Testis (tissue), 3 donors: ENCODE measurements around the gene PARVB. TPM values are rescaled to one million over a fixed set of nuclear protein-coding genes. Genes with fewer than 3 reads are reported as not detected.
A peak's percentile ranks its signal among the peaks of the same experiment; 100 is the strongest.

Experiments
- DNase-seq: peaks from one replicate; pipeline ENCODE4 v3.0.0-alpha.2; 2019
- H3K27ac ChIP-seq, 2 donors: fragments of 200-600 bp; sonication (generic); one replicate each; pipeline ENCODE4 v1.5.1; 2019
- H3K27me3 ChIP-seq: fragments of 200-600 bp; sonication (generic); one replicate; pipeline ENCODE4 v1.5.1; 2019
- H3K36me3 ChIP-seq: fragments of 200-600 bp; sonication (generic); one replicate; pipeline ENCODE4 v1.5.1; 2017; ENCODE audit warnings: low read depth; ENCODE audit errors: missing control alignments
- H3K4me1 ChIP-seq: fragments of 200-600 bp; sonication (generic); one replicate; pipeline ENCODE4 v1.5.1; 2019
- H3K4me3 ChIP-seq, 2 donors: fragments of 200-600 bp; sonication (generic); one replicate each; pipeline ENCODE4 v1.5.1; 2017 to 2019
- H3K9me3 ChIP-seq: fragments of 200-600 bp; sonication (generic); one replicate; pipeline ENCODE4 v1.5.1; 2017
- CTCF ChIP-seq, 3 experiments: fragments of 450-650 bp in 2 of 3; fragments of 200-600 bp in 1 of 3; sonication (generic) in 1 of 3; IDR thresholded peaks; one replicate each; pipeline ENCODE4 v1.5.1; 2016 to 2019; ENCODE audit warnings: antibody characterized with exemption in 3 of 3, mild to moderate bottlenecking in 2 of 3, moderate library complexity in 1 of 3
- POLR2A ChIP-seq: fragments of 450-650 bp; IDR thresholded peaks from one replicate; pipeline ENCODE4 v1.6.1; 2017; ENCODE audit warnings: antibody characterized with exemption, mild to moderate bottlenecking, moderate library complexity
- WGBS, 2 donors: methylation state at CpG; one replicate each; pipeline ENCODE4 v1.1.5; 2018; 5-methylcytosine and 5-hydroxymethylcytosine counted together
- intact Hi-C: fragments of 100-400 bp; cut with DNase I; formaldehyde crosslinking; loops from one replicate; pipeline ENCODE4 v1.15.1; 2023; ENCODE audit warnings: low total_unique reads
- polyA plus RNA-seq: library from polyadenylated mRNA; stranded (reverse); fragments of 350-450 nt; fragmentation: Illumina TruSeq; extraction: RNeasy Lipid Tissue Mini Kit (QIAGEN cat#74804); gene quantifications from one replicate; pipeline ENCODE4 v1.2.3, GENCODE V29; 2014; ENCODE audit warnings: low read depth, low replicate concordance; ENCODE audit not compliant: insufficient read depth
- total RNA-seq, 2 donors: library from RNA; depleted of rRNA; stranded (reverse); fragments of >200 nt; gene quantifications; one replicate each; pipeline ENCODE4 v1.2.3, GENCODE V29; 2016

PARVB gene
- total and polyA plus RNA-seq, 3 donors from 2014 or later: 11.6 to 27.5 (median 23.7) TPM

GRCh38 chr22:44131989-44132685, 108.0 kb downstream of the PARVB start:
- H3K27ac ChIP-seq: no peak overlapping the region
- TF ChIP-seq CTCF (IDR thresholded peaks at IDR 0.05): no peak
- no peak for TF ChIP-seq POLR2A
- no peaks in the 10 kb centered on the region for H3K9me3 ChIP-seq
- 67 to 81% methylated on average over 9 to 13 of the region's 13 CpGs for WGBS, 2 donors
- intact Hi-C loops: no loop called here
- H3K36me3 ChIP-seq: no peaks in the 10 kb centered on the region
- H3K4me3 ChIP-seq: no peak overlapping the region
- no peaks in the 10 kb centered on the region for H3K27me3 ChIP-seq
- no peaks in the 10 kb centered on the region for H3K4me1 ChIP-seq
- DNase-seq: no peak

- H3K36me3 ChIP-seq: no peaks in the 10 kb centered on the region
- TF ChIP-seq CTCF (IDR thresholded peaks at IDR 0.05) (no peak), POLR2A (no peak)
- intact Hi-C loops: no loop called here
- no peak overlapping the region for H3K4me3 ChIP-seq
- no peaks in the 10 kb centered on the region for H3K27me3 ChIP-seq
- WGBS, 2 donors: 83 to 85% methylated on average over 12 of the region's 12 CpGs
- no peaks in the 10 kb centered on the region for H3K4me1 ChIP-seq
- H3K9me3 ChIP-seq: no peaks in the 10 kb centered on the region
- DNase-seq: no peak
- H3K27ac ChIP-seq: no peak overlapping the region
Measured at GRCh38 chr22:44132724-44133123, 108.6 kb downstream of the PARVB start.

- WGBS, 2 donors: 74 to 81% methylated on average over 6 of the region's 6 CpGs
- TF ChIP-seq CTCF (IDR thresholded peaks at IDR 0.05): no peak
- no peak for TF ChIP-seq POLR2A
- no peak overlapping the region for H3K27ac ChIP-seq
- DNase-seq: no peak
- H3K27me3 ChIP-seq: no peaks in the 10 kb centered on the region
- H3K36me3 ChIP-seq: no peaks in the 10 kb centered on the region
- H3K9me3 ChIP-seq: no peaks in the 10 kb centered on the region
- intact Hi-C loops: no loop called here
- H3K4me1 ChIP-seq: no peaks in the 10 kb centered on the region
- H3K4me3 ChIP-seq: no peak overlapping the region
Measured at GRCh38 chr22:44133161-44133560, 109.1 kb downstream of the PARVB start.

GRCh38 chr22:44133901-44134571, 109.9 kb downstream of the PARVB start:
- 62 to 67% methylated on average over 18 to 21 of the region's 21 CpGs for WGBS, 2 donors
- H3K27ac ChIP-seq: no peak overlapping the region
- no peak for TF ChIP-seq POLR2A
- no peak for TF ChIP-seq CTCF (IDR thresholded peaks at IDR 0.05)
- H3K36me3 ChIP-seq: no peaks in the 10 kb centered on the region
- H3K4me1 ChIP-seq: no peaks in the 10 kb centered on the region
- H3K27me3 ChIP-seq: no peaks in the 10 kb centered on the region
- DNase-seq: peak; percentile 36
- intact Hi-C loops: no loop called here
- H3K9me3 ChIP-seq: no peaks in the 10 kb centered on the region
- H3K4me3 ChIP-seq: no peak overlapping the region
